Activated CD4-positive, alpha-beta T cell treated with anti-CD3 and anti-CD28 coated beads, Interleukin-2, Interleukin-4, amounts not matched to agents 100 ng/mL and 50 ng/mL, durations not matched to agents 16 hours and 8 hours (primary cell): ENCODE results near the gene ATP2C1.
"Not testable (repeated sequence)": the region's sequence is repeated elsewhere in the genome, so short reads cannot be mapped to it uniquely, and the experiment has no call there.

Source experiments
- DNase-seq: peaks from one replicate; pipeline ENCODE4 v3.0.0-alpha.2; 2020; ENCODE audit warnings: low spot score

Gene ATP2C1

GRCh38 chr3:130939753-130940152 is 45.9 kb downstream of the ATP2C1 start:
- DNase-seq: no peak

DNA sequence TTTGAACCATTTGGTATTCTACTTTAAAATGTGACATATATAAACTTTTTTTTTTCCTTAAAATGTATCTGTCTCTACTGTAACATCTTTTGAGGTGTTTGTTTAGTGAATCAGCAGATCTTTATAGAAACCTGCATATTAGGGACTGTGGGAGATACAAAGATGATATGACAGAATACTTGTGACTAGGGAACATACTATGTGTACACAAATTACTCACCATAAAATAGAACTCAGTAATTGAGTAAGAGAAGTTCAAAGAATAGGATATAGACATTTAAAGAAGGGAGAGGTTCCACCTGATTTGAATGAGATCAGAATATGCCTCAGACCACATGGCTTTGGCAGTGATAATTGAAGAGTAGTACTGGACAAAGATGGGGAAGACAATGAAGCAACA is 47.9 kb downstream of the ATP2C1 start:
- peak; percentile 9 for DNase-seq

GRCh38 chr3:130946882-130947281 is 53.0 kb downstream of the ATP2C1 start:
- DNase-seq: peak; percentile 41

DNA sequence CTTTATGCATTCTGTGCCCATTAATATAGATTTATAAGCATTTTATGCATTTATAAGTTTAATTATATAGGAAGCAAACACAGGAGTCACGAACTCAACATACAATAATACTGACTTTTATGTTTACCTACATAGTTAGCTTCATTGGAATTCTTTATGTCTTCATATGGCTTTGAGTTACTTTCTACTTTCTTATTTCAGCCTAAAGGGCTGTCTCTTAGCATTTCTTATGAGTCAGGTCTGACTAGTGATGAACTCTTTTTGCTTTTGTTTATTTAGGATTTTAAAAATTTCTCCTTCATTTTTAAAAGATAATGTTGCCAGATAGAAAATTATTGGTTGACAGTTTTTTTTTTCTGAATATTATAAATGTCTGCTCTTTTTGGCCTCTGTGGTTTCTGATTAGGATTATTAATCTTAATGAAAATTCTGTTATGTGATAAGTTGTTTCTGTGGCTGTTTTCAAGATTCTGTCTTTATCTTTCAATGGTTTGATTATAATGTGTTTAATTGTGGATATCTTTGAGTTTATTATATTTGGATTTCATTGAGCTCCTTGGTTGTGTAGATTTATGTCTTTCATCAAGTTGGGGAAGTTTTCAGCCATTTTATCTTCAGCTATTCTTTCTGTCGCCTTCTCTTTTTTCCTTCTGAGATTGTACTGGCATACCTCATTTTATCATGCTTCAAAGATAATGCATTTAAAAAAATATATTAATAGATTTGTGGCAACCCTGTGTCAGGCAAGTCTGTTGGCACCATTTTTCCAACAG is 54.3 kb downstream of the ATP2C1 start:
- DNase-seq: no peak

DNA sequence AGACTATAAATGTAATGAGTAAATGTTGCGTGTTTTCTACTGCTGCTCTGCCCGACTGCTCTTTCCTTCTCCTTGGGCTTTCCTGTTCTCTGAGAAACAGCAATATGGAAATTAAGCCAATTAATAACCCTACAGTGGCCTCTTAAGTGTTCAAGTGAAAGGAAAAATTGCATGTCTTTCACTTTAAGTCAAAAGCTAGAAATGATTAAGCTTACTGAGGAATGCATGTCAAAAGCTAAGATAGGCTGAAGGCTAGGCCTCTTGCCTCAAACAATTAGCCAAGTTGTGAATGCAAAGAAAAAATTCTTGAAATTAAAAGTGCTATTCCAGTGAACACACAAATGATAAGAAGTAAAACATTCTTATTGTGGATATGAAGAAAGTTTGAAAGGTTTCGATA is 55.0 kb downstream of the ATP2C1 start:
- peak; percentile 54 for DNase-seq

DNA sequence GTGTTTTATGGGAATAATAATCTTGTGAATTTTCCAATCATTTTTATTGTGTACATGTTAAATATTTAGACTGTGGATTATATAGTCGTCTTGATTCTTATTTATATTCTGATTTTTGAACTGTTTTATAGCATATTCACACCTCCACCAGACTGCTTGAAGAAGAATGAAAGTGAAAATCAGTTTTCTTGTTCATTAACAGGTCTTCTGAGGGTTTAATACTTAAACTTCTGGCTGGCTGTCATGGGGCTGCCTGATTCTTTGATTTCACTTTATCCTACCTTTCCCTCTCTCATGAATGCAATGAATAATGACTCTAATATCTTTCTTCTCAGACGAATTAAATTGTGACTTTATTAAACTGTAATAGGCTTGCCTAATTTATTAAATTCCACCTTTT is 56.2 kb downstream of the ATP2C1 start:
- DNase-seq: no peak

DNA sequence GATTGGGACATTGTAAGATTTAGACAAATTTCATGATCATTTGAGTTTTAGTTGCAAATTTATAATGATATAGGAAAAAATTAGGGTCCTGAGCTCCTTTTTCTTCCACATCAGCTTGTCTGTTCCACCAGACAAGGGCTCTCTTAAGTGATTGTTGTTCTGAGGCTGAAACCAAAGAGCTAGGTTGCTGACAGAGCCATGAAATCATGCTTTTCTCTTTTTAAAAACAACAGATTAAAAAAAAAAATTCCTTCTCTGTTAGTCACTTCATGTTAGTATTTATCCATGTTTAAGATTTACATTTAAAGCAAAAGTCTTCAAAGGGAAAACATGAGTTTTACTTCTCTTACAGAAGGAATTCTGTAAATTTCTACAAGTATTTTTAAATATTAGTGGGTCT is 56.8 kb downstream of the ATP2C1 start:
- DNase-seq: no peak

- DNase-seq: no peak
Observed at GRCh38 chr3:130955481-130955880, 61.6 kb downstream of the ATP2C1 start.

- no peak for DNase-seq
Observed at GRCh38 chr3:130956281-130956680, 62.4 kb downstream of the ATP2C1 start.

GRCh38 chr3:130956721-130957120 is 62.8 kb downstream of the ATP2C1 start:
- no peak for DNase-seq

- DNase-seq: no peak
Observed at GRCh38 chr3:130960139-130960795, 66.4 kb downstream of the ATP2C1 start.

- no peak for DNase-seq
Observed at GRCh38 chr3:130961458-130961857, 67.6 kb downstream of the ATP2C1 start.

DNA sequence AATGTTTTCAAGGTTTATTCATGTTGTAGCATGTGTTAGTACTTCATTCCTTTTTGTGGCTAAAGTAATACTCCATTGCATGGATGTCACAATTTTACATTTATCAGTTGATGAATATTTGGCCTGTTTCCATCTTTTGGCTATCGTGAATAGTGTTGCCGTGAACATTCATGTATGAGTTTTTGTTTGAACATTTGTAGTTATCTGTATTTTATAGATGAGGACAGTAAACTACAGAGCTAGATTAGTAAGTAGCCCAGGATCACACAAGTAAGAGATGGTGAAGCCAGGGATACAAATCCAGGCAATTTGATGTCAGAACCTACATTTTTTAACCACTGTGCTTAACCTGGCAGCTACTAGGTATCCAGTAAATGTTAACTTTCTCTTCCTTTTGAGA is 69.6 kb downstream of the ATP2C1 start:
- no peak for DNase-seq

GRCh38 chr3:130963878-130964277 is 70.0 kb downstream of the ATP2C1 start:
- DNase-seq: no peak

DNA sequence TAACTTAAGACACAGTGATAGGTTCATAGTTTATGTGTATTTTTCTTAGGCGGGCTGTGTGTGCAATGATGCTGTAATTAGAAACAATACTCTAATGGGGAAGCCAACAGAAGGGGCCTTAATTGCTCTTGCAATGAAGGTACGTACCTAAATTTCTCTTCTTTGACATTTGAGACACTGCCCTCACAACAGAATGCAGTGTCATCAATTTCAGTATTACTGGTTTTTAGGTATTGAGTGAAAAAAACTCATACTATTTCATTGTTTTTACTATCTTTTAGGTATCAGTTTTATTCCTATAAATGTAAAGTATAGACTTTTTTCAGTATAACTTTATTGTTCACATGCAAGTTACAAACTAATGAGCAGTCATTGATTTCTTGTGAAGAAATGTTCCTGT is 73.4 kb downstream of the ATP2C1 start:
- no peak for DNase-seq

- DNase-seq: no peak
Observed at GRCh38 chr3:130968221-130968620, 74.3 kb downstream of the ATP2C1 start.

- no peak for DNase-seq
Observed at GRCh38 chr3:130969621-130970020, 75.7 kb downstream of the ATP2C1 start.

- peak; percentile 9 for DNase-seq
Observed at GRCh38 chr3:130971208-130971607, 77.3 kb downstream of the ATP2C1 start.

DNA sequence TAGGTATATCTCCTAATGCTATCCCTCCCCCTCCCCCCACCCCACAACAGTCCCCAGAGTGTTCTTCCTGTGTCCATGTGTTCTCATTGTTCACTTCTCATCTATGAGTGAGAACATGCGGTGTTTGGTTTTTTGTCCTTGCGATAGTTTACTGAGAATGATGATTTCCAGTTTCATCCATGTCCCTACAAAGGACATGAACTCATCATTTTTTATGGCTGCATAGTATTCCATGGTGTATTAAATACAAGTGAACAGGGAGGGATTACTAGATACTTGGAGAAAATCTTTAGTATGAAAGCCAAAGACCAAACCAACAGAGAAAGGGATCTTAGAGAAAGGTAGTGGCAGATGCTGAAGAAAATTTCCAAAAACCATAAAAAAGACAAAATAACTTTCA is 78.7 kb downstream of the ATP2C1 start:
- not testable (repeated sequence) for DNase-seq

DNA sequence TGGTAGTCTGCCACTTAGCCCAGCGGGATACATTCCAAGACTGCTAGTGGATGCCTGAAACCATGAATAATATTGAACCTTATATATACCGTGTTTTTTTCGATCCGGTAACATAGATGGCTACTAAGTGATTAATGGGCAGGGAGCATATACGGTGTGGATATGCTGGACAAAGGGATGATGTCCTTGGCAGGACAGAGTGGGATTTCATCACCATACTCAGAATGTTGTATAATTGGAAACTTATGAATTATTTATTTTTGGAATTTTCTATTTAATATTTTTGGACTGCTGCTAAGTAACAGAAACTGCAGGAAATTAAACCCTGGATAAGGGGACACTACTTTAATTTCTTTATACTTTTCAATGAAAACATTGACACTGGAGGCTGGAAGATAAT is 79.5 kb downstream of the ATP2C1 start:
- no peak for DNase-seq

GRCh38 chr3:130974201-130974600 is 80.3 kb downstream of the ATP2C1 start:
- DNase-seq: no peak

DNA sequence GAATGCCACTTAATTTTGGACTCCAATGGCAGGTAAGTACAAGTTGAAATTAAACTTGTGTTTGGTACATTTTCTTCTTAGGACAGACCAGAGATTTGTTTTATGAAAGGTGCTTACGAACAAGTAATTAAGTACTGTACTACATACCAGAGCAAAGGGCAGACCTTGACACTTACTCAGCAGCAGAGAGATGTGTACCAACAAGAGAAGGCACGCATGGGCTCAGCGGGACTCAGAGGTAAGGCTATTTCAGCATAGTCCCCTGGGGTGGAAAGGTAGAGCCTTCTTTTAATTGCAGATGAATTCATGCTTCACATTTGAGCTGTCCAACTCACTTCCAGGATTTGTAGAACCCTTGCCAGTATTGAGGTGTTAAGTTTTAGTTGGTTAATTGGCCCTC is 81.4 kb downstream of the ATP2C1 start:
- no peak for DNase-seq

GRCh38 chr3:130976706-130977105 is 82.8 kb downstream of the ATP2C1 start:
- no peak for DNase-seq

- no peak for DNase-seq
Observed at GRCh38 chr3:130979117-130979516, 85.2 kb downstream of the ATP2C1 start.
